ENCODE data around the gene ENO4.

DNA sequence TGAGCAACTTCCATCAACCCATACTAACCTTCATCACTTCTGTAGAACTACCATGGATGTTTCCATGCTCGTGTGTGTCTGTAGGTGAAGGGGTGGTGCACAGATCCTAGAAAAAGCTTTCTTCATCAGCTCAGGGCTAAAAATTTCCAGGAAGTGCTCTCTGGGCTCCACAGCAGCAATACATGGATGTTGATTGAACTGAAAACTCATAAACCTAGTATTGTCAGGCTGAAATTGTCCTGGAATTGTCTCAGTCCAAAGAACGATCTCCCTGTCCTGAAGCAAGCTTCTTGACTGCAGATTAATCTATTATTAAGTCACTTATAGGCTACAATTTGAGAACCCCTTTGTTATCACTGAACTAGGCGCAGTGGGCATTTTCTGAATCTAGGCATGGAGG lies 39.8 kb downstream of the ENO4 start:
- TF ChIP-seq, protein P1, sequence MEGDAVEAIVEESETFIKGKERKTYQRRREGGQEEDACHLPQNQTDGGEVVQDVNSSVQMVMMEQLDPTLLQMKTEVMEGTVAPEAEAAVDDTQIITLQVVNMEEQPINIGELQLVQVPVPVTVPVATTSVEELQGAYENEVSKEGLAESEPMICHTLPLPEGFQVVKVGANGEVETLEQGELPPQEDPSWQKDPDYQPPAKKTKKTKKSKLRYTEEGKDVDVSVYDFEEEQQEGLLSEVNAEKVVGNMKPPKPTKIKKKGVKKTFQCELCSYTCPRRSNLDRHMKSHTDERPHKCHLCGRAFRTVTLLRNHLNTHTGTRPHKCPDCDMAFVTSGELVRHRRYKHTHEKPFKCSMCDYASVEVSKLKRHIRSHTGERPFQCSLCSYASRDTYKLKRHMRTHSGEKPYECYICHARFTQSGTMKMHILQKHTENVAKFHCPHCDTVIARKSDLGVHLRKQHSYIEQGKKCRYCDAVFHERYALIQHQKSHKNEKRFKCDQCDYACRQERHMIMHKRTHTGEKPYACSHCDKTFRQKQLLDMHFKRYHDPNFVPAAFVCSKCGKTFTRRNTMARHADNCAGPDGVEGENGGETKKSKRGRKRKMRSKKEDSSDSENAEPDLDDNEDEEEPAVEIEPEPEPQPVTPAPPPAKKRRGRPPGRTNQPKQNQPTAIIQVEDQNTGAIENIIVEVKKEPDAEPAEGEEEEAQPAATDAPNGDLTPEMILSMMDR (IDR thresholded peaks at IDR 0.05): no peak
- no peak for TF ChIP-seq POLR2A (IDR thresholded peaks at IDR 0.05)
- no peak for TF ChIP-seq EP300 (IDR thresholded peaks at IDR 0.05)

Data from sigmoid colon (tissue), 4 donors.